HG03103 (cell line): ENCODE results near the gene ACBD3.

Experiments used
- ATAC-seq: cut with Tn5 transposase; IDR thresholded peaks from one replicate; pipeline ENCODE4 v1.9.1; 2021; ENCODE audit warnings: low read depth; ENCODE audit not compliant: unreplicated experiment

Gene ACBD3

DNA sequence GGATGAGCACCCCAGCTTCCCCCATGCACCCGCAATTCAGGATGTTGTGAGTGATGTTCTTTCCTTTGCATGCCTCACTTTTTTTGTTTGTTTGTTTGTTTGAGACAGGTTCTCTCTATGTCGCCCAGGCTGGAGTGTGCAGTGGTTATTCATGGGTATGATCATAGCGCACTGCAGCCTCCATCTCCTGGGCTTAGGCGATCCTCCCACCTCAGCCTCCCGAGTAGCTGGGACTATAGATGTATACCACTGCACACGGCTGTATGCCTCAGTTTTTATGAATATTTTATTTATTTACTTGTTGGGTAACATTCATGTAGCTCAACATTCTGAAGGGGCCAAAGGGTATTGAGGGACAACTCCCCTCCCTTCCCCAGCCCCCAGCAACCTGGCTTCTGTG is 69.2 kb downstream of the ACBD3 start:
- no peak for ATAC-seq

DNA sequence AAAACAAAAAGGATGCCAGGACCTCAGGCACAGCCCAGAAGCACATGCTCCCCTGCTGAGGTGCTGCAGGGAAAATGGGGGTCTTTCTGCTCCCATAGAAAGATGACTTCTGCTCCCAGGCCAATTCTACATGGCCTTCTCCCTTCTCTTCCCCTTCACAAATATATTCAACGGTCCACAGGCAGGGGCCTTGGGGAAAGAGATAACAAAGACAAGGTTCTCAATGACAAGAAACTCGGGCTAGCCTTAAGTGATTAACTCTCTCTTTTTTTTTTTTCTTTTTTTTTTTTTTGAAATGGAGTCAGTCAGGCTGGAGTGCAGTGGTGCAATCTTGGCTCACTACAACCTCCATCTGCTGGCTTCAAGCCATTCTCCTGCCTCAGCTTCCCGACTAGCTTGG is 69.9 kb downstream of the ACBD3 start:
- ATAC-seq = no peak

DNA sequence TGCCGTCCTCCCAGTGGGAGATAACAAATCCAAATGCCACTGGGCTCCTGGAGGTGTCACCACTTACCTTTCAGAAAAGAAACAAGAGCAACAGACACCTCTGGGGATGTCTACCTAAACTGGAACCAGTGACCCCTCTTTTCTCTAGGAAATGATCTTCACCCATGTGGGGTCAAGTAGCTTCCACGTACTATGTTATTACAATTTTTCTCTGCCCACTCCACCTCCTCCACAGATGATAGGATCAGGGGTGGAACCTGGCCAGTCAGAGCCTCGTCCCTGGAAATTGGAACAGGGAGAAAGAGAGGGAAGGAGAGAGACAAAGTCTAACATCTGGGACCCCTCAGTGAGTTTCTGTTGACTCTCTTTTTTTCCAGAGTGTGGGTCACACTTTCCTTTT is 73.9 kb downstream of the ACBD3 start:
- no peak for ATAC-seq

DNA sequence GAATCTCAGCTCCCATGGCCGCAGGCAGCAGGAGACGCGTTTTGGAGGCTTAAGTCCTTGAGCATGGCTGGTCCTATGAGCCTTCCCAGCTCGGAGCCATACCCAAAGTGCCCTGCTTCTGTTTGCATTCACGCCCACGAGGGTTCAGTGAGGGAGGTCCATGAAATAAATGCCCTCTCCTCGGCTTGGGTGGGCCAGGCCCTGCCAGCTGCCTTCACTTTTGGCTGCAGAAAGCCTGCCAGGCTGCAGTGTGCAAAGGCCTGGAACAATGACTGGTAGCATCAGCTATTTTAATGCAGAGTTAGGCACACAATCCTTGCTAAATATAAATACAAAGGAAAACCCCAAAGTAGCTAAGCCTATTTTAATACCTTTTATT is 74.7 kb downstream of the ACBD3 start:
- no peak for ATAC-seq

DNA sequence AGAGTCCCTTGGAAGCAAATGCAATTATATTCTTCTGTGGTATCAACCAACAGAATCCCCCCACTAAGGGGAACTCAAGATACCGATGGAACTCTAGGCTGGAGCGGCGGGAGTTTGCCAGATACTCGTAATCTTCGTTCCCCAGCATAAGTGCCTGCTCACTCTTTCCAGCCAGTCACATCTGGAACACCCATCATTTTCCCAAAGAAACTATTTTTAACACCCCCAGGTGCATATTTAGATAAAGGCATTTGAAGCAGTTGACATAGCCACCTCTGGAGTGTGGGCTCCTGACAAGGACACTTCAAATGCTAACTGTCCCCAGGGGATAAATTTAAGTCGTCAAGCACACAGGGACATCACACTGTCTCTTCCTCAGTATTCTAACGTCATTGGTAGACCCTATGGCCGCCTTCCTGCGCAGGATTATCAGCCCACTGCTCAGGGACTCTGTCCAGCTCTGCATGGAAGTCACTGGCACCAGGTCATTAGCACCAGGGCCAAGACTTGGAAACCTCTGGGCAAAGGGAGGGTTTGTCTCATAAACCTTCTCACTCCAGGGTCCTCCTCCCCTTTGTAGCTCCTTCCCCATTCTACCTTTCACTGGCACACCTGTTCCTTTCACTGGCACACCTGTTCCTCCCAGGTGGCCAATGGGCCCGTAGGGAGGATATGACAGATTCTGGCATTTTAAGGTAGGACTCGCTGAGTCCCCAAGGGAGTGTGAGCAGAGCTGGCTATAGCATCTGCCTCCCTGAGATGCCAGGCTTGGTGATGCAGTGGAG is 75.3 kb downstream of the ACBD3 start:
- ATAC-seq = no peak

DNA sequence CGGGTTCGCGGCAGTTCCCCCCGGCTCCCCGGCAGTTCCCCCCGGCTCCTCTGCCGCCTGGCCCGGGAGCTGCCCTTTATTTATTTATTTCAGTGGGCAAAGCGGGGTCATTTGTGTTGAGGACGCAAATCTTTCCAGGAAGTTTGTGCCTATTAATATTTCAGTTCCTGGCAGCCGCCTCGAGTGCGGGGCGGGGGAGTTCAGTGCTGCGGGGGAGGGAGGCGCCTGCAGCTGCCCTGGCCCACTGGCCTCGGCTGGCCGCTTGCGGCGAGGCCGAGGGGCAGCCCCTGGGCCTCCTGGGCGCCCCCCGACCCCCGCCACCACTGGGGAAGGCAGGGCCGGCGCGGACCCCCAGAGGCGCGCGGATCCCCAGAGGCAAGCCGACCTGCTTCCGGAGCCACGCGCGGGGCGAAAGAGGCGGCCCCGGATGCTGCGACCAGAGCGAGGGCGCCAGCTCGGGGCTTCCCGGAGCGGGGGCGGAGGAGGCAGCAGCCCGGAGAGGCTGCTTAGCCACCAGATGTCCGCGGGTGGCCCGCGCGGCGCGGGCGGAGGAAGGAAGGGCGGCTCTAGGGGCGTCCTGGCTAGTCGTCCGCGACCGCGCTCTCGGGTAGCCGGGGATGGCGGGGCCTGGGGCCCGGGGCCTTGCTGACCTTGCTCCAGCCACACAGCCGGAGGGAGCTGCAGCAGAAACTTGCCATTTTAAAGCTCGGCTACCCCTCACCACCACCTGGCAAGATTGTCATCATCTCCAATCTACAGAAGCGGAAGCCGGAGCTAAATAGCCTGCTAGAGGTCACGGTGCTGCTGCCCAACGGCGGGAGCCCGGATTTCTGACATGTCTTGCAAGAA is 76.1 kb downstream of the ACBD3 start:
- ATAC-seq = peak; percentile 55

DNA sequence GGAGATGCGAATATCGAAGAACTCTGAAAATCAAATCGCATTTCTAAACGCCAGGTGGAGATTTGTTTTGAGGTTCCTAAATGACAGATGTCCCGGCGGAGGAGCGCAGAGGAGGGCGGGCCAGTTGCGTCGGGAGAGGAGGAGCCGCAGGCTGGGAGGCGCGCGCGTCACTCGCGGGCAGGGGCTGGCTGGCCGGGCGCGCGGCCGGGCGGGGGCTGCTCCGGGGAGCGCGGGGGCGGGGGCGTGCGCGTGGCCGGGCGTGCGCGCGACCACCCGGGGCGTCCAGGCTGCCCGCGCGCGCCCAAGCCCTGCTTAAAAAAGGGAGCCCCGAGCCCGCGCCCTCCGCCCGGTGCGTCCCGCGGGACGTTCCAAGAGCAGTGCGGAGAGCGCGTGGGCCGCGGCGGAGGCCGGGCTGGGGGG is 76.7 kb downstream of the ACBD3 start:
- ATAC-seq = peak; percentile 65

DNA sequence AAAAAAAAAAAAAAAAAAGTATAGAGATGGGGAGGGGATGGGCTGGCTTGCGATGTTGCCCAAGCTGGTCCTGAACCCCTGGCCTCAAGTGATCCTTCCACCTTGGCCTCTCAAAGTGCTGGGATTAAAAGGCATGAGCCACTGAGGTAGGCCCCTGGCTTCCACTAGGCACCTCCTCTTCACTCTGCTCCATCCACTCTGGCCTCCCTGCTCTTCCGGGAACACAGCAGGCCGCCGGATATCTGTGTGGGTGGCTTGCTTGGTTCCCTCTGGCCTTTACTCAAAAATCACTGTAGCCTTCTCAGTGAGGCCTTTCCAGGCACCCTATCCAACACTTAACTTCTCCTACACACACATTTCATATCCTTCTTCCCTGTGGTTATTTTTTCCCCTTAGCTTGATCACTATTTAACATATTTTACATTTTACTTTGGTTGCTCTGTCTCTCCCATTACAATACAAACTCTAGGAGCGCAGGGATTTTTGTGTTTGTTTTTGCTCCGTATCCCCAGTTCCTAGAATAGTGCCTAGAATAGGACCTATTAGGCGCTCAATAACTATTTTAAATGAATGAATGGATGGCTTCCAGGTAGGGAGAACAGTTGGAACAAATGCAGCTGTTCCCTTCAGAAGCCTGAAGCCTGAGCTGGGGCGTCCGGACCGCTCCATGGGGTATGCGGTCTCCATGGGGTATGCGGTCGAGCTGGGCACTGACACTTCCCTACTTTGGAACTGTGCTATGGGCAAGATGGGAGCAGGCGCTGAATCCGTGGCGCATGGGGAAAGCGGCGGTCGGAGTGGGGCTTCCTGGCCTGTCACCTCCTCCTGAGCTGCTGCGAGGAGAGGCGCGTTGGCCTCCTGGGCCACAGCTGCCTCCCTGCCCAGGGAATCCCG is 77.4 kb downstream of the ACBD3 start:
- peak; percentile 6 for ATAC-seq

DNA sequence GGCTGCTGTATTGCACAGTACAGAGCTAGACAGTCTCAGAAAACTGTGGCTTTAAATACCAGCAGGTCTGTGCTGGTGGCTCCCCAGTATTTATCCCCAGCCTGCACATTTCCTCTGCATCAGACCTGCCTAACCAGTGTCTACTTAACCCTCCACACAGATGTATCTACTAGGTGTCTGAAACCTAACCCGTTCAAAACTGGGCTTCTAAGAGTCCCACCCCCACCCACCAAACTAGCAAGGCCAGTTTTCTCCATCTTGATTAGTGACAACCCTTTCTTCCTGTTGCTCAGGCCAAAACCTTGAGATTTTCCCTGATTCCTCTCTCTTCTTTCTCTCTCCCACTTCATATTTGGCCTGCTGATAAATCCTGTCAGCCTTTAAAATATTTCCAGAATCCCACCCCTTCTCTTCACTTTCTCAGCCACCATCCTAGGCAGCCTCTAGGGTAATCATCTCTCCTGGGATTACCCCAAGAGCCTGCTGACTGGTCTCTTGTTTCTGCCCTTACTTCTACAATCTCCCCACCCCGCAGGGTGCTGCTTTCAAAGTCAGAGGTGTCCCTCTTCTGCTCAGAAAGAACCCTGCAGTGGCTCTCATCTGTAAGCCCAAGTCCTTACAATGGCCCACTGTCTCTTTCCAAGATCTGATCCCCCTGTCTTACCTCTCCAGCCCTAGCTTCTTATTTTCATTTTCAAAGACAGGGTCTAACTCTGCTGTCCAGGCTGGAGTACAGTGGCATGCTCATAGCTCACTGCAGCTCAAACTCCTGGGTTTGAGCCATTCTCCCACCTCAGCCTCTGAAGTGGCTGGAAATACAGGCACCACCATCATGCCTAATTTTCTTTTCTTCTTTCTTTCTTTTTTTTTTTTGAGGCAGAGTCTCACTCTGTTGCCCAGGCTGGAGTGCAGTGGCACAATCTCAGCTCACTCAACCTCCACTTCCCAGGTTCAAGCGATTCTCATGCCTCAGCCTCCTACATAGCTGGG is 78.8 kb downstream of the ACBD3 start:
- ATAC-seq = no peak

DNA sequence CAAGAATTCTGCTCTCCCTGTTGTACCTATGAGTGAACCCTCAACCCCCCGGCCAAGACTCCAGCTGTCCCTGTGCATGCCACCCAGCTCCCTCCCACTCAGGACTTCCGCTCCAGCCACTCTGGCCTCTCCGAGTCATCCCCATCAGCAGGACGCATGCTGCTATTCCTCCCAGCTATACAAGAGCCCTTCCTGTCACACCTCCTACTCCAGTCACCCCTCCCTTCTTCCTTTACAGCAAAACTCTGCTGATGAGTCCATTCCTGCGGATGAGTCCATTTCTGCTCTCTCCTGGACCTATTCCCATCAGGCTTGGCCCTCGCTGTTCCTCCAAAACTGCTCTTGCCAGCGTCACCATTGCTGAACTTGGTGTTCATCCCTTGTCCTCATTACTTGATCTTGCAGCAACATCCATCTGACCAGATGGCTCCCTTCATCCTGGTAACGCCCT is 81.8 kb downstream of the ACBD3 start:
- ATAC-seq = no peak

DNA sequence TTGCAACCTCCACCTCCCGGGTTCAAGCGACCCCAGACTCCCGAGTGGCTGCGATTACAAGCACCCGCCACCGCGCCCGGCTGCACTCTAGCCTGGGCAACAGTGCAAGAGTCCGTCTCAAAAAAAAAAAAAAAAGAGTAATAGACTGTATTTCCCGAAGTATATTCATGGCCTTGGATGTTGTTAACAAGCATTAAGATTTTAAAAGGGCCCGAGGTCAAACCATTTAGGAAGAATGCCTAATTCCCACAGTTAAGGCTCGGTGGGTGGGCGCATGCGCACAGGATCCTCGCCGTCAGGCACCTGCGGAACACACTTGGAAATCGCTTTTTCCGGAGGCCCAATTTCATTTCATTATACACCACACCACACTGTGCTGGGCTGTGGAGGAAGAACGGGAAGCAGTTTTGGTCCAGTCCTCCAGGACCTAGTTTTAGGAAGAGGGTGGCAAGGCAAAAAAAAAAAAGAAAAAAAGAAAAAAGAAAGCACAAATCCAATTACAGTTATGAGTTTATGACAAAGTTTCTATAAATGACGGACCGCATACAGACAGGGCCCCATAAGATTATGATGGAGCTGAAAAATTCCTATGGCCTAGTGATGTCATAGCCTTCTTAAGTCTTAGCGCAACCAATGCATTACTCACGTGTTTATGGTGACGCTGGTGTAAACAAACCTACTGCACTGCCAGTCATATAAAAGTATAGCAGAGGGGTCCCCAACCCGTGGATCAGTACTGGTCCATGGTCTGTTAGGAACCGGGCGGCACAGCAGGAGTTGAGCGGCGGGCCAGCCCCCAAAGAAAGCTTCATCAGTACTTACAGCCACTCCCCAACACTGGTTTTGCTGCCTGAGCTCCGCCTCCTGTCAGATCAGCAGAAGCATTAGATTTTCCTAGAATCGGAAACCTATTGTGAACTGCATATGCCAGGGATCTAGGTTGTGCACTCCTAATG is 85.8 kb downstream of the ACBD3 start:
- ATAC-seq = no peak

DNA sequence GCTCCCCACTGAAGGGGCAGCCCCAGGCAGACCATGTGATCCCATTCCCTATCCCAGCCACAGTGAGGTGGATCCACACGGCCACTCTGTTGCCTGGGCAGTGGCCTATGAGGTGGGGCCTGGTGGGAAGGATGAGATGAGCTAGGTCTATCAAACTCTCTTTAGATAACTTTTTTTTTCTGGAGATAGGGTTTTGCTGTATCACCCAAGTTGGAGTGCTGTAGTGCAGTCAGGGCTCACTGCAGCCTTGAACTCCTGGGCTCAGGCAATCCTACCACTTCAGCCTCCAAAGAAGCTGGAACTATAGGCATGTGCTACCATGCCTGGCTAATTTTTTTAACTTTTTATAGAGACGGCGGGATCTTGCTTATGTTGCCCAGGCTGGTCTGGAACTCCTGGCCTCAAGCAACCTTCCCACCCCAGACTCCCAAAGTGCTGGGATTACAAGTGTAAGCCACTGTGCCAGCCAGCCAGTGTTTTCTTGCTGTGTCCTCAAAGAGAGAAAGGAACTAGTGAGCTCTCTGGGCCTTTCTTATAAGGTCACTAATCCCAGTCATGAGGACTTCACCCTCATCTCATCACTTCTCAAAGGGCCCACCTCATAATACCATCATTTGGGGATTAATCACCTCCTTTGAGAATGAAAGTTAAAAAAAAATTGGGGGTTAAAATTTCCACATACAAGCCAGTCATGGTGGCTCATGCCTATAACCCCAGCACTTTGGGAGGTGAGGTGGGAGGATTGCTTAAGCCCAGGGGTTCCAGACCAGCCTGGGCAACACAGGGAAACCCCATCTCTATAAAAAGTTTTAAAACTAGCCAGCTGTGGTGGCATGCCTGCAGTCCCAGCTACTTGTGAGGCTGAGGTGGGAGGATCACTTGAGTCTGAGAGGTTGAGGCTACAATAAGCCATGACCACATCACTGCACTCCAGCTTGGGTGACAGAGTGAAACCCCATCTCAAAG is 87.4 kb downstream of the ACBD3 start:
- ATAC-seq = no peak

DNA sequence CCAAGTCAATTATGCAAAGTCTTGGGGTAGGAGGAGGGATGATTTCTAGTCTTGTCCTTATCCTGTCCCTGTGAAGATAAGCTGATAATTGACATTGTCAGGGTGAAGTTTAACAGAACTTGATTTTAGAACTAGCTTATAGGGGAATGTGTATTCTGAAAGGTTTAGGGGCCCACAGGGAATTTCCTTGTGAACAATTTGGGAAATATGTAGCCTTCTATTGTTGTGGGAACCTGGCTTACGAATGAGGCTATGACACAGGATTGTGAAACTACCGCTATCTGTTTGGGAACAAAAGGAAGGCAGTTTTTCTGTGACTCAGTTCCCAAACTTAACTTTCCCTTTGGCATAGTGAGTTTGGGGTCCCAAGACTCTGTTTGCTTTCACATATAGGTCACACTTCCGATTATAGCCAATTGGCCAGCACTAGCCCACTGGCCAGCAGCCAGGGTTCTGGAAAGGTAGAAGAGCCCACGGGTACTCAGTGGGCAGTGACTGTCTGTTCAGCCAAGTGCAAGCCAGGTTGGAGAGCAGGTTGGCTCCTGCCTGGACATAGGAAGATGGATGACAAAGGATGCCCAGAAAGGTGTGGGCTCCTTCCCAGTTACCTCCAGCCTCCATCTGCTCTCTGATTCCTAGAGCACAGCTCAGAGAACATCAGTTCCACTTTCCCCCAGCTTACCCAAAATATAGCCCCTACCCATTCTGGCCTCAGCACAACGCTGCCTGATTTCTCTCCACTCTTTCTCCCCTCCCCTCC is 88.5 kb downstream of the ACBD3 start:
- ATAC-seq = no peak

DNA sequence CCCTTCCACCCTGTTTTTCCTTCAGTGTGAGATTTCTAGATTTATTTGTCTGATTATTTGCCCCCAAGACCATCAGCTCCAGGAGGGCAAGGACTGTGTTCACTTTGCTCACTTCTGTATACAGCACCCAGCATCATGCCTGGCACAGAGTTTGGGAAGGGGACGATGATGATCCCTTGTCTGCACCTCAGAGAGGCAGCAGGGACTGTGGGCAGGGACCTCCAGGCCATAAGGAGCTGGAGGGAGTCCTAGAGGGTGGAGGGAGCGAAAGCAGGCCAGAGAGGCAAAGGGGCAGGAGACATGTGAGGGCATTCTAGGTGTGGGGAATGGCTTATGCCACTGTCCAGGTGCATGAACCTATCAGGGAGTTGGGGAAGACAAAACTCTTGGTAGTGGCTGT is 91.3 kb downstream of the ACBD3 start:
- no peak for ATAC-seq
